Testis (tissue), 2 donors: ENCODE data around the gene TERB1.
A peak's percentile ranks its signal among the peaks of the same experiment; 100 is the strongest.

Experiments
- CTCF ChIP-seq, 3 experiments: fragments of 450-650 bp in 2 of 3; fragments of 200-600 bp in 1 of 3; sonication (generic) in 1 of 3; IDR thresholded peaks; one replicate each; pipeline ENCODE4 v1.5.1; 2016 to 2019; ENCODE audit warnings: antibody characterized with exemption in 3 of 3, mild to moderate bottlenecking in 2 of 3, moderate library complexity in 1 of 3
- POLR2A ChIP-seq: fragments of 450-650 bp; IDR thresholded peaks from one replicate; pipeline ENCODE4 v1.6.1; 2017; ENCODE audit warnings: antibody characterized with exemption, mild to moderate bottlenecking, moderate library complexity

DNA sequence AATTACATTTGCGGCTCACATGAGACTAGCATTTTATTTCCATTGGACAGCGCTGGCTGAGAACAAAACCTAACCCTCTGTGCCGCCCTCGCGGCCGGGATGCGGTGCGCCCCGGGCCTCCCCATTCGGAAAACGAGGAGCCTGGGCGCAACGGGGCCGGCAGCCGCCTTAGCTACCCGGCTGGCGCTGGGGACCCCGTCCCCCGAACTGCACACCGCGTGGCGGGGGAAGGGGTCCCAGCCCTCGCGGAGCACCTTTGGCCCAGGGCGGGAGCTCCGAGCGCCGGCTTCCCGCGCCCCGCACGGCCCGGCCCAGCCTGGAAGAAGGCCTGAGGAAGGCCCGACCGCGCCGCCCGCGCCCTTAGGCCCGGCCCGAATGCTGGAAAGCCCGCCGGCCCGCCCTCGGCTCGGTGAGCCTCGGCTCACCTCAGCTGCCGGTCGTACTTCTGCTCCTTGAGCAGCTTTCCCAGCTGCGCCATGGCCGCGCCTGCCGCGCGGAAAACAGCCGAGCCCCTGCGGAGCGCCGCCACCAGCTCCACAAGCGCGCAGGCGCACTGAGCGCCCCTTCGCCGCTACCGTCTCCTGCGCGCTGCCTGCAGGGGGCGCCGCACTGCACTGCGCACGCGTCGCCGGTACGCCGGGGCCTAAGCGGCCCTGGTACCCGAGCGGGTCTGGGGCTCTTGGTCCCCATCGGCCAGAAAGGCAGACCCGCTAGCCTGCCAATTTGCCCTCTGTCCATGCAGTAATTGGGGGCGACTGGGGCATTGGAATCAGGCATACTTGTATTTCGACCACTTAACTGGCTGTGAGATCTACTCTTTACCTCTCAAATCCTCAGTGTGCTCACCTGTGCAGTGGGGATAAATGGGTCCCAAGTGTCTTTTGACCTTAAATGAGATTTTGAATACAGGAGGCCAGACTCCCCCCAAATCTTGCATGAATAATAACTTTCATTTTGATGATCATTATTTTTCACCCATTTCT is 29.3 kb upstream of the TERB1 start, which contains the start of gene NAE1:
- TF ChIP-seq CTCF (IDR thresholded peaks at IDR 0.05) (peak; percentile 91 to 96 (median 96)), POLR2A (peak; percentile 30)
